Ishikawa (cell line): Measurements from ENCODE around the gene CPM.

Experiments used
- CEBPB ChIP-seq: IDR thresholded peaks from 2 replicates; pipeline ENCODE4 v1.6.1; 2012
- CREB1 ChIP-seq: IDR thresholded peaks from 2 replicates; pipeline ENCODE4 v1.6.1; 2012; ENCODE audit warnings: low read depth
- EGR1 ChIP-seq: IDR thresholded peaks from 2 replicates; pipeline ENCODE4 v1.6.1; 2012
- EP300 ChIP-seq: IDR thresholded peaks from 2 replicates; pipeline ENCODE4 v1.6.1; 2012; ENCODE audit warnings: borderline replicate concordance
- FOXM1 ChIP-seq: IDR thresholded peaks from 2 replicates; pipeline ENCODE4 v1.6.1; 2012; ENCODE audit warnings: low read depth, borderline replicate concordance
- NFIC ChIP-seq: IDR thresholded peaks from 2 replicates; pipeline ENCODE4 v1.6.1; 2012
- RAD21 ChIP-seq: IDR thresholded peaks from 2 replicates; pipeline ENCODE4 v1.6.1; 2012; ENCODE audit warnings: low read depth
- TAF1 ChIP-seq: IDR thresholded peaks from 2 replicates; pipeline ENCODE4 v1.6.1; 2012; ENCODE audit warnings: low read depth, mild to moderate bottlenecking
- TCF12 ChIP-seq: IDR thresholded peaks from 2 replicates; pipeline ENCODE4 v1.6.1; 2012; ENCODE audit warnings: low read depth
- TEAD4 ChIP-seq: IDR thresholded peaks from 2 replicates; pipeline ENCODE4 v1.6.1; 2012
- YY1 ChIP-seq: IDR thresholded peaks from 2 replicates; pipeline ENCODE4 v1.6.1; 2012; ENCODE audit warnings: low read depth
- ZBTB7A ChIP-seq: IDR thresholded peaks from 2 replicates; pipeline ENCODE4 v1.6.1; 2012; ENCODE audit warnings: low read depth
- TF ChIP-seq, protein P1 (sequence below): IDR thresholded peaks from 2 replicates; pipeline ENCODE4 v1.6.1; 2012
- TF ChIP-seq, protein P2 (sequence below): IDR thresholded peaks from 2 replicates; pipeline ENCODE4 v1.6.1; 2012; ENCODE audit warnings: low read depth, mild to moderate bottlenecking
- TF ChIP-seq, protein P3 (sequence below): IDR thresholded peaks from 2 replicates; pipeline ENCODE4 v1.6.1; 2012

The CPM gene

DNA sequence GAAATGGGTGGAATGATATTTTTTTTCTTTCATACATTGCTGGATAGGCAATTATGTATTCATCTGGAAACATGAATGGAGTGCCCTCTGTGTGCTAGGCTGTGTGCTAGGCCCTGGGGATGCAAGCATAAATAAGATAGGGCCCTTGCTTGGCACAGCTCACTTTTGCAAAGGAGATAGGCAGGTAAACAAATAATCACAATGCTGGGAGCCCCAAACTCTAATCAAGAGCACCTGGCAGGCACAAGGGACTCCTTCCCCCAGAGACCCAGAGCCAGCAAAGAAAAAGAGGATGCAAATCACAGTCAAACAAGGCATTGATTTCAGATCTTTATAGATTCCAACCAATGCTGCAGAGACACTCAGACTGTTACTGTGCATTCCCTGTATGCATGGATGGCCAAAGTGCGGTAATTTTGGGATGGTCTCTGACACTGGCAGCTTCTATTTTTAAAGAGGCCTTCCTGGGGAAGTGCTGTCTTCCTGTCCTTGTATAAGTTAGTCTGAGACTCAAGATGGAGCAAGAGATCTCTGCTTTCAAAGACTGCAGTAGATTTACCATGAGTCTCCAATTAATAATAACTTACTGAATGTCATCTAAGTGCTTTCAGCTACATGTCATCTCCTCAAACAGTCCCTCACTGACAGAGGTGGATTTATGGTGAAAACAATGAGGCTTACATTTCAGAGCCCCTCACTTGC lies 45.1 kb upstream of the CPM start:
- TF ChIP-seq TEAD4 (no peak), TAF1 (no peak)
- TF ChIP-seq, protein P1, sequence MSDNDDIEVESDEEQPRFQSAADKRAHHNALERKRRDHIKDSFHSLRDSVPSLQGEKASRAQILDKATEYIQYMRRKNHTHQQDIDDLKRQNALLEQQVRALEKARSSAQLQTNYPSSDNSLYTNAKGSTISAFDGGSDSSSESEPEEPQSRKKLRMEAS = no peak

DNA sequence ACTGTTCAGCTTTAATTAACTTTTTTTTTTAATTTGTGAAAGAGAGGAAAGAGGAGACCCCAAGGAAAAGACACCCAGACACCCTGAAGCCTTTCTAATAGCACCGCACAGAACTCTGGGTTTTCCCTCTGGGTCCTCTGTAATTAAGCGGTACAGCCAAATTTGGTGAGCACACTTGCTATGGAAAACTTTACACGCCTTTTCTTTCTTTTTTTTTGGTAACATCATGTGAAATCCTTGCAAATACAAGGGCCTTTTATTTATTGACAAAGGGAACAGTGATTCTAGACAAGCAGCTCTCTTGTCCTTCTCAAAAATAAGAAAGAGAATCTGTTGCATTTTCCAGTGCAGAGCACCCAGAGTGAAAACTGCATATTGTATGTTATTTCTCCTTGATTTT lies 44.4 kb upstream of the CPM start:
- TF ChIP-seq ZBTB7A = no peak
- TF ChIP-seq, protein P2, sequence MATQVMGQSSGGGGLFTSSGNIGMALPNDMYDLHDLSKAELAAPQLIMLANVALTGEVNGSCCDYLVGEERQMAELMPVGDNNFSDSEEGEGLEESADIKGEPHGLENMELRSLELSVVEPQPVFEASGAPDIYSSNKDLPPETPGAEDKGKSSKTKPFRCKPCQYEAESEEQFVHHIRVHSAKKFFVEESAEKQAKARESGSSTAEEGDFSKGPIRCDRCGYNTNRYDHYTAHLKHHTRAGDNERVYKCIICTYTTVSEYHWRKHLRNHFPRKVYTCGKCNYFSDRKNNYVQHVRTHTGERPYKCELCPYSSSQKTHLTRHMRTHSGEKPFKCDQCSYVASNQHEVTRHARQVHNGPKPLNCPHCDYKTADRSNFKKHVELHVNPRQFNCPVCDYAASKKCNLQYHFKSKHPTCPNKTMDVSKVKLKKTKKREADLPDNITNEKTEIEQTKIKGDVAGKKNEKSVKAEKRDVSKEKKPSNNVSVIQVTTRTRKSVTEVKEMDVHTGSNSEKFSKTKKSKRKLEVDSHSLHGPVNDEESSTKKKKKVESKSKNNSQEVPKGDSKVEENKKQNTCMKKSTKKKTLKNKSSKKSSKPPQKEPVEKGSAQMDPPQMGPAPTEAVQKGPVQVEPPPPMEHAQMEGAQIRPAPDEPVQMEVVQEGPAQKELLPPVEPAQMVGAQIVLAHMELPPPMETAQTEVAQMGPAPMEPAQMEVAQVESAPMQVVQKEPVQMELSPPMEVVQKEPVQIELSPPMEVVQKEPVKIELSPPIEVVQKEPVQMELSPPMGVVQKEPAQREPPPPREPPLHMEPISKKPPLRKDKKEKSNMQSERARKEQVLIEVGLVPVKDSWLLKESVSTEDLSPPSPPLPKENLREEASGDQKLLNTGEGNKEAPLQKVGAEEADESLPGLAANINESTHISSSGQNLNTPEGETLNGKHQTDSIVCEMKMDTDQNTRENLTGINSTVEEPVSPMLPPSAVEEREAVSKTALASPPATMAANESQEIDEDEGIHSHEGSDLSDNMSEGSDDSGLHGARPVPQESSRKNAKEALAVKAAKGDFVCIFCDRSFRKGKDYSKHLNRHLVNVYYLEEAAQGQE = no peak
- TF ChIP-seq TAF1 = no peak
- TF ChIP-seq RAD21 = no peak
- no peak for TF ChIP-seq TEAD4
- no peak for TF ChIP-seq EGR1
- TF ChIP-seq NFIC = no peak
- TF ChIP-seq, protein P3, sequence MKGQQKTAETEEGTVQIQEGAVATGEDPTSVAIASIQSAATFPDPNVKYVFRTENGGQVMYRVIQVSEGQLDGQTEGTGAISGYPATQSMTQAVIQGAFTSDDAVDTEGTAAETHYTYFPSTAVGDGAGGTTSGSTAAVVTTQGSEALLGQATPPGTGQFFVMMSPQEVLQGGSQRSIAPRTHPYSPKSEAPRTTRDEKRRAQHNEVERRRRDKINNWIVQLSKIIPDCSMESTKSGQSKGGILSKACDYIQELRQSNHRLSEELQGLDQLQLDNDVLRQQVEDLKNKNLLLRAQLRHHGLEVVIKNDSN = no peak
- TF ChIP-seq EP300 = no peak
- TF ChIP-seq FOXM1 = no peak
- TF ChIP-seq YY1 = no peak
- TF ChIP-seq, protein P1 = no peak
- no peak for TF ChIP-seq CEBPB
- no peak for TF ChIP-seq CREB1
- TF ChIP-seq TCF12 = no peak

DNA sequence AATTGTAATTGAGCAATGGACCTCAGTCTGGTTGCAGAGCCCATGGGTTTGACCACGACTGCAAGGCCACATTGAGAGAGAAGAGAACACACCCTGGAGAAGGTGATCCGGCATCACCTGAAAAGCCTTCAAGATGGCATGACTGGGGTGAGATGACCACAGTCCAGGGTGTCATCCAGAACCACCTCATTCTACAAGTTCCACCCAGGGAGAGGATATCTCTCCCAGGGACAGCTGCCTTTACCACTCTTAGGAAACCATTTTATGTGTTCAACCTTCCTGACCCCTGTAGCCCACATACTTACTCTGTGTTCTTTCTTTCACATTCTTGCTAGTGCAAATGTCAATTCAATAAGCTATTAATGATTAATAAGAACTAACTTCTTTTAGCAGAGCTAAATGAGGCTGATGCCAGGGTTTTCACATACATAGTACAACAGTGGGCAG lies 43.4 kb upstream of the CPM start:
- no peak for TF ChIP-seq YY1
- TF ChIP-seq, protein P1 = no peak
- TF ChIP-seq ZBTB7A = no peak
- no peak for TF ChIP-seq EGR1
- no peak for TF ChIP-seq CEBPB
- no peak for TF ChIP-seq TEAD4
- TF ChIP-seq, protein P3 = no peak
- TF ChIP-seq RAD21 = no peak
- TF ChIP-seq FOXM1 = no peak
- no peak for TF ChIP-seq EP300
- TF ChIP-seq CREB1 = no peak
- TF ChIP-seq TAF1 = no peak
- TF ChIP-seq TCF12 = no peak
- TF ChIP-seq NFIC = no peak

DNA sequence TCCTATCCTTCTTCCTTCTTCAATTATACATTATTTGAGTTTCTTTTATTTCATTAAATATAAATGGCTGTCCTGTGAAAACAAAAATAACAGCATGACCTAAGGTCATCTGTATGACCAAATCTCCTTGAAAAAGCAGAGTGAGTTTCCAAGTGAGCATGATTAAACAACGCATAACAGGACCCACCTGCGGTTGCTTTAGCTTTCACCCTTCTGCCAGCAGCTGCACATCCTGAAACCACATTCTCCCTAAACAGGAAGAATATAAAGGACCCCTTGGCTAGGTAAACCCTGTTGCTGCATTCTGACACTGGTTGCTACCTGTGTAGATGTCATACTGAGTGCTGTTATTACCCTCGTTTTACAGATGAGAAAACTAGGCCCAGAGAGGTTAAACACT lies 42.8 kb upstream of the CPM start:
- no peak for TF ChIP-seq CREB1
- no peak for TF ChIP-seq ZBTB7A

DNA sequence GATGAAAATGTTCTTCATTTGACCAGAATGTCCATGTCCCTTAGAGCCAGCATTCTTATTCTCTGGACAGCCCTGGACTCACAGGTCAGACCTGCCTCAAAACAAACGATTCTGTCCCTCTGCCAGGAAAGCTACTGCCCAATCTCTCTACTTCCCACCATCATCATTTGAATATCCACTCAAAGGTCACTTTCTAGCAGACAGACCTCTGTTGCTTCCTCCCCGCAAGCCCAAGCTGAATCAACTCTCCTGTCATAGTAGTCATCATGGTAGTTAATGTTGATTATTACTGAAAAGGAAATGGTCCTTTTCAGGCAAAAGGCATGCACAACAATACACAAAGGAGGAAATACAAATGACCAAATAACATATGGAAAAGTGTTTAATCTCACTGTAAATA lies 39.6 kb upstream of the CPM start:
- no peak for TF ChIP-seq NFIC
- TF ChIP-seq YY1 = no peak

DNA sequence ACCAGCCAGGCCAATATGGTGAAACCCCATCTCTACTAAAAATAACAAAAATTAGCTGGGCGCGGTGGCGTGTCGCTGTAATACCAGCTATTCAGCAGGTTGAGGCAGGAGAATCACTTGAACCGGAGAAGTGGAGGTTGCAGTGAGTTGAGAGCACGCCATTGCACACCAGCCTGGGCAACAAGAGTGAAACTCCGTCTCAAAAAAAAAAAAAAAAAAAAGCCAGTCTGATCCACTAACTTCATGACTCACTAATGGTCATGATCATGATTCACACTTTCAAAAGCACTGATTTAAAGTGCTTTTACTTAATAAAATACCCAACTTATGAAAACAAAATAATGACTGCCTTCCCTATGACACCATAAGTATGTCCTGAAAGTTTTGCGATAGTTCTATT lies 38.4 kb upstream of the CPM start:
- no peak for TF ChIP-seq CEBPB
- TF ChIP-seq TAF1 = no peak
- no peak for TF ChIP-seq CREB1
- no peak for TF ChIP-seq ZBTB7A
- TF ChIP-seq TCF12 = no peak
- no peak for TF ChIP-seq NFIC
- TF ChIP-seq EGR1 = no peak
- TF ChIP-seq, protein P2 = no peak
- TF ChIP-seq, protein P3 = no peak
- TF ChIP-seq, protein P1 = no peak
- no peak for TF ChIP-seq RAD21
- no peak for TF ChIP-seq EP300
- TF ChIP-seq YY1 = no peak
- TF ChIP-seq TEAD4 = no peak
- TF ChIP-seq FOXM1 = no peak
